OCI-LY7 (cell line): ENCODE results near the gene TBC1D4. TPM values are rescaled to one million over a fixed set of nuclear protein-coding genes. Genes with fewer than 3 reads are reported as not detected.

ENCODE experiments used
- BruUV-seq: library from RNA; stranded (reverse); fragments of 400-500 nt; replicated peaks from 2 replicates; lab custom pipeline; 2021; lab: Mats Ljungman, UMichigan
- CTCF ChIA-PET: fragments of 300-600 bp; sonication (Branson Sonifier 250); formaldehyde crosslinking; loops from one replicate; lab custom pipeline; 2022; ENCODE audit warnings: antibody characterized with exemption; ENCODE audit not compliant: unreplicated experiment; lab: Charles Lee
- POLR2A ChIA-PET: fragments of 300-600 bp; sonication (Branson Sonifier 250); formaldehyde crosslinking; loops from one replicate; lab custom pipeline; 2022; ENCODE audit warnings: antibody characterized with exemption; lab: Charles Lee
- DNase-seq: peaks from one replicate; pipeline ENCODE4 v3.0.0-alpha.2; 2015; ENCODE audit warnings: low spot score
- H2AFZ ChIP-seq: fragments of 200-600 bp; sonication (generic), shearing (Covaris generic); 2 replicates; pipeline ENCODE4 v1.6.1; 2014; ENCODE audit warnings: mild to moderate bottlenecking, antibody characterized with exemption, low read length, moderate library complexity
- H3K27ac ChIP-seq: fragments of 200-600 bp; sonication (generic); 2 replicates; pipeline ENCODE4 v1.5.1; 2014; ENCODE audit warnings: mixed run types, low read depth, mild to moderate bottlenecking, moderate library complexity, low read length, inconsistent platforms; ENCODE audit not compliant: poor library complexity, severe bottlenecking
- H3K36me3 ChIP-seq: fragments of 200-600 bp; sonication (generic); 2 replicates; pipeline ENCODE4 v1.6.1; 2014; ENCODE audit warnings: mild to moderate bottlenecking, antibody characterized with exemption, low read length, moderate library complexity, mixed read lengths; ENCODE audit not compliant: insufficient read depth
- H3K4me1 ChIP-seq: fragments of 200-600 bp; sonication (generic); 2 replicates; pipeline ENCODE4 v1.5.1; 2014; ENCODE audit warnings: mild to moderate bottlenecking, low read length; ENCODE audit not compliant: insufficient read depth, poor library complexity, severe bottlenecking
- H3K4me2 ChIP-seq: fragments of 200-600 bp; sonication (generic); 2 replicates; pipeline ENCODE4 v1.6.1; 2014; ENCODE audit warnings: mild to moderate bottlenecking, low read length
- H3K4me3 ChIP-seq: fragments of 200-600 bp; sonication (generic); 2 replicates; pipeline ENCODE4 v1.5.1; 2014; ENCODE audit warnings: mild to moderate bottlenecking, low read depth, low read length; ENCODE audit not compliant: poor library complexity, severe bottlenecking
- H3K79me2 ChIP-seq: fragments of 200-600 bp; sonication (generic); 2 replicates; pipeline ENCODE4 v1.6.1; 2016; ENCODE audit warnings: low read depth, mild to moderate bottlenecking, low read length, moderate library complexity, mixed read lengths; ENCODE audit not compliant: insufficient read depth
- H3K9me2 ChIP-seq: fragments of 200-600 bp; sonication (generic); 2 replicates; pipeline ENCODE4 v1.6.1; 2016; ENCODE audit warnings: mild to moderate bottlenecking, low read length, mixed read lengths; ENCODE audit not compliant: insufficient read depth
- H3K9me3 ChIP-seq: fragments of 200-600 bp; sonication (generic); 2 replicates; pipeline ENCODE4 v1.6.1; 2014; ENCODE audit warnings: mild to moderate bottlenecking, mixed run types, low read length, mixed read lengths
- H4K20me1 ChIP-seq: fragments of 200-600 bp; sonication (generic); 2 replicates; pipeline ENCODE4 v1.6.1; 2014; ENCODE audit warnings: mild to moderate bottlenecking, antibody characterized with exemption, low read length, moderate library complexity, mixed read lengths; ENCODE audit not compliant: insufficient read depth
- CTCF ChIP-seq: fragments of 200-600 bp; sonication (generic); conservative IDR thresholded peaks from 2 replicates; pipeline ENCODE4 v1.5.1; 2014; ENCODE audit warnings: mild to moderate bottlenecking, antibody characterized with exemption, low read length, moderate library complexity, mixed read lengths
- EZH2phosphoT487 ChIP-seq: fragments of 200-600 bp; sonication (generic); IDR thresholded peaks from 2 replicates; pipeline ENCODE4 v1.6.1; 2018; ENCODE audit warnings: low read depth, borderline replicate concordance, mild to moderate bottlenecking, mixed run types, antibody characterized with exemption, low read length, moderate library complexity, mixed read lengths
- intact Hi-C: fragments of 100-400 bp; cut with micrococcal nuclease; formaldehyde crosslinking; loops from one replicate; pipeline ENCODE4 v1.10.0; 2022; ENCODE audit not compliant: unreplicated experiment
- total RNA-seq, 2 experiments: library from RNA; depleted of rRNA in 1 of 2; stranded (reverse); fragments of >200 nt in 1 of 2; shearing (Covaris generic) in 1 of 2; gene quantifications; 2 replicates each; pipeline ENCODE4 v1.2.3, GENCODE V29; 2014 to 2022

The TBC1D4 gene
- total RNA-seq, 2 experiments from 2014 or later: 21.7 to 24.3 TPM

- H3K9me3 ChIP-seq: no peaks in the 10 kb centered on the region
- H3K4me2 ChIP-seq: no peak overlapping the region
- H3K4me3 ChIP-seq: no peak overlapping the region
- no peaks in the 10 kb centered on the region for H3K79me2 ChIP-seq
- no peak for TF ChIP-seq EZH2phosphoT487
- no peak for TF ChIP-seq CTCF
- POLR2A ChIA-PET: no interaction called here
- CTCF ChIA-PET: no interaction called here
- H3K4me1 ChIP-seq: peaks cover 4% of the 10 kb centered on the region
- no peaks in the 10 kb centered on the region for H4K20me1 ChIP-seq
- intact Hi-C loops: no loop called here
- no TSS peak for BruUV-seq
- H3K9me2 ChIP-seq: no peaks in the 10 kb centered on the region
- no peaks in the 10 kb centered on the region for H3K36me3 ChIP-seq
- H2AFZ ChIP-seq: no peak overlapping the region
- DNase-seq: no peak
- H3K27ac ChIP-seq: no peak overlapping the region
These were observed 25.3 kb upstream of the TBC1D4 start for GRCh38 chr13:75507027-75508001.

GRCh38 chr13:75506018-75506417 lies 24.0 kb upstream of the TBC1D4 start:
- ChIA-PET POLR2A (no interaction called here), CTCF (no interaction called here)
- no peak for DNase-seq
- H3K79me2 ChIP-seq: no peaks in the 10 kb centered on the region
- no peaks in the 10 kb centered on the region for H3K9me2 ChIP-seq
- H3K9me3 ChIP-seq: no peaks in the 10 kb centered on the region
- no peaks in the 10 kb centered on the region for H4K20me1 ChIP-seq
- H3K4me3 ChIP-seq: no peak overlapping the region
- no TSS peak for BruUV-seq
- H3K36me3 ChIP-seq: no peaks in the 10 kb centered on the region
- H3K27ac ChIP-seq: no peak overlapping the region
- intact Hi-C loops: no loop called here
- H2AFZ ChIP-seq: no peak overlapping the region
- no peaks in the 10 kb centered on the region for H3K4me1 ChIP-seq
- H3K4me2 ChIP-seq: no peak overlapping the region
- TF ChIP-seq CTCF: no peak
- TF ChIP-seq EZH2phosphoT487: no peak

- TF ChIP-seq EZH2phosphoT487 (no peak), CTCF (no peak)
- no peak for DNase-seq
- H2AFZ ChIP-seq: no peak overlapping the region
- no peak overlapping the region for H3K27ac ChIP-seq
- no peaks in the 10 kb centered on the region for H3K36me3 ChIP-seq
- intact Hi-C loops: no loop called here
- H3K4me3 ChIP-seq: no peak overlapping the region
- H3K4me2 ChIP-seq: no peak overlapping the region
- H3K4me1 ChIP-seq: no peaks in the 10 kb centered on the region
- H3K79me2 ChIP-seq: no peaks in the 10 kb centered on the region
- CTCF ChIA-PET: no interaction called here
- H4K20me1 ChIP-seq: no peaks in the 10 kb centered on the region
- no peaks in the 10 kb centered on the region for H3K9me2 ChIP-seq
- no TSS peak for BruUV-seq
- H3K9me3 ChIP-seq: no peaks in the 10 kb centered on the region
- POLR2A ChIA-PET: interaction anchor here (0.7 kb wide), 1 partner anchor 104 kb away, joined by 3 read pairs; no protein-coding TSS in a partner anchor
These were observed 23.4 kb upstream of the TBC1D4 start for GRCh38 chr13:75505327-75505726.
